PC-3 (cell line): Measurements from ENCODE around the gene RNF183. TPM values are rescaled to one million over a fixed set of nuclear protein-coding genes. Genes with fewer than 3 reads are reported as not detected.

Experiments
- ATAC-seq: fragments of 200-7000 bp; cut with Tn5 transposase; 2 replicates; pipeline ENCODE4 v1.9.1; 2020; ENCODE audit warnings: mild to moderate bottlenecking, moderate library complexity
- BruUV-seq: library from RNA; stranded (reverse); fragments of 400-500 nt; replicated peaks from 2 replicates; lab custom pipeline; 2021; lab: Mats Ljungman, UMichigan
- CTCF ChIA-PET: fragments of 300-600 bp; sonication (Branson Sonifier 250); formaldehyde crosslinking; loops from one replicate; lab custom pipeline; 2022; ENCODE audit warnings: antibody characterized with exemption; lab: Charles Lee
- POLR2A ChIA-PET: fragments of 300-600 bp; sonication (Branson Sonifier 250); formaldehyde crosslinking; loops from one replicate; lab custom pipeline; 2022; ENCODE audit warnings: antibody characterized with exemption; ENCODE audit not compliant: unreplicated experiment; lab: Charles Lee
- DNase-seq: peaks from one replicate; pipeline ENCODE4 v3.0.0-alpha.2; 2015
- H2AFZ ChIP-seq: fragments of 300-600 bp; sonication (generic); 2 replicates; pipeline ENCODE4 v1.6.0; 2016; ENCODE audit warnings: antibody characterized with exemption, low read length
- H3F3A ChIP-seq: fragments of 300-600 bp; sonication (generic); one replicate; pipeline ENCODE4 v1.6.0; 2017; ENCODE audit warnings: antibody characterized with exemption, low read length, control low read depth, mild to moderate bottlenecking; ENCODE audit not compliant: unreplicated experiment
- H3K27ac ChIP-seq: fragments of 300-600 bp; sonication (generic); 2 replicates; pipeline ENCODE4 v1.5.1; 2016; ENCODE audit warnings: mild to moderate bottlenecking, low read length
- H3K27me3 ChIP-seq: fragments of 300-600 bp; sonication (generic); 2 replicates; pipeline ENCODE4 v1.6.1; 2016; ENCODE audit warnings: low read length, mixed read lengths
- H3K36me3 ChIP-seq: fragments of 300-600 bp; sonication (generic); 2 replicates; pipeline ENCODE4 v1.6.1; 2016; ENCODE audit warnings: low read depth, mixed run types, low read length, mixed read lengths
- H3K4me1 ChIP-seq: fragments of 300-600 bp; sonication (generic); 2 replicates; pipeline ENCODE4 v1.5.1; 2016; ENCODE audit warnings: low read length; ENCODE audit not compliant: insufficient read depth
- H3K4me2 ChIP-seq: fragments of 300-600 bp; sonication (generic); 2 replicates; pipeline ENCODE4 v1.6.0; 2016; ENCODE audit warnings: low read length
- H3K4me3 ChIP-seq: fragments of 300-600 bp; sonication (generic); 2 replicates; pipeline ENCODE4 v1.5.1; 2016; ENCODE audit warnings: mild to moderate bottlenecking, low read length, mixed read lengths
- H3K79me2 ChIP-seq: fragments of 300-600 bp; sonication (generic); 2 replicates; pipeline ENCODE4 v1.6.1; 2017; ENCODE audit warnings: low read length, mixed read lengths
- H3K9ac ChIP-seq: fragments of 300-600 bp; sonication (generic); 2 replicates; pipeline ENCODE4 v1.6.0; 2016; ENCODE audit warnings: mild to moderate bottlenecking, low read length
- H3K9me2 ChIP-seq: fragments of 300-600 bp; sonication (generic); replicated peaks from 2 replicates; pipeline ENCODE4 v1.6.1; 2016; ENCODE audit warnings: mixed run types, low read length, mixed read lengths
- H3K9me3 ChIP-seq: fragments of 300-600 bp; sonication (generic); 2 replicates; pipeline ENCODE4 v1.6.1; 2016; ENCODE audit warnings: low read length, mixed read lengths
- H4K20me1 ChIP-seq: fragments of 300-600 bp; sonication (generic); 2 replicates; pipeline ENCODE4 v1.6.1; 2016; ENCODE audit warnings: low read length, mixed read lengths
- EZH2 ChIP-seq: fragments of 300-600 bp; sonication (generic); IDR thresholded peaks from one replicate; pipeline ENCODE4 v1.6.1; 2017; ENCODE audit warnings: antibody characterized with exemption, mild to moderate bottlenecking, low read length; ENCODE audit not compliant: unreplicated experiment
- EZH2phosphoT487 ChIP-seq: fragments of 300-600 bp; sonication (generic); IDR thresholded peaks from 2 replicates; pipeline ENCODE4 v1.6.1; 2018; ENCODE audit warnings: mild to moderate bottlenecking, antibody characterized with exemption, low read length, borderline replicate concordance
- intact Hi-C: fragments of 100-400 bp; cut with micrococcal nuclease; formaldehyde crosslinking; loops from 2 replicates; pipeline ENCODE4 v1.9.0; 2023
- total RNA-seq: library from RNA; depleted of rRNA; stranded (reverse); fragments of >200 nt; gene quantifications from 2 replicates; pipeline ENCODE4 v1.2.3, GENCODE V29; 2014
- TF ChIP-seq, protein P1 (sequence below): fragments of 300-600 bp; sonication (generic); conservative IDR thresholded peaks from 2 replicates; pipeline ENCODE4 v1.5.1; 2017; ENCODE audit warnings: antibody characterized with exemption, low read depth, mild to moderate bottlenecking, low read length

RNF183 gene
- total RNA-seq, 1 experiment from 2014 or later: not detected

DNA sequence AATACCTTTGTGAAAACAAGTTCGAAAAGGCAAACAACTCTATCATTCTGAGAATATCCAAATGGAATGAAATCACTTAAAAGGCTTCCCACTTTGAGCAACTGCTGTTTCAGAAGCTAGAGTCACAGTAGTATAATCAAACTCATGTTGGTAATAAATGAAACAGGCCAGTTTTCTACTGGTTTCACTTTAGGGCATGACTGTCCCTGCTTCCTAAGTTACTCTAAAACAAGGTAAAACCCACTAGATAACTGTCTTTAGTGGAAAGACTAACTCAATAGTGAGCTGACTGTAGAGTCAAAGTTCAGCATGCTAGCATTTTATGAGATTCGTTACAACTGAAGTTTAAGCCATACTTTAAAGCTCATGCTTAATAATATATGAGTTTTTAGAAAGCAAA is 33.8 kb downstream of the RNF183 start:
- no peaks in the 10 kb centered on the region for H3K9me3 ChIP-seq
- intact Hi-C loops: no loop called here
- H3K4me2 ChIP-seq: no peak overlapping the region
- no peak overlapping the region for H3K4me3 ChIP-seq
- H3K27me3 ChIP-seq: no peaks in the 10 kb centered on the region
- no peak overlapping the region for H2AFZ ChIP-seq
- DNase-seq (no peak), ATAC-seq (no peak)
- peaks cover 9% of the 10 kb centered on the region; the same call in 1 of the 2 replicates for H3K4me1 ChIP-seq
- peaks cover 13% of the 10 kb centered on the region for H3K36me3 ChIP-seq
- TF ChIP-seq EZH2phosphoT487: no peak
- TF ChIP-seq, protein P1, sequence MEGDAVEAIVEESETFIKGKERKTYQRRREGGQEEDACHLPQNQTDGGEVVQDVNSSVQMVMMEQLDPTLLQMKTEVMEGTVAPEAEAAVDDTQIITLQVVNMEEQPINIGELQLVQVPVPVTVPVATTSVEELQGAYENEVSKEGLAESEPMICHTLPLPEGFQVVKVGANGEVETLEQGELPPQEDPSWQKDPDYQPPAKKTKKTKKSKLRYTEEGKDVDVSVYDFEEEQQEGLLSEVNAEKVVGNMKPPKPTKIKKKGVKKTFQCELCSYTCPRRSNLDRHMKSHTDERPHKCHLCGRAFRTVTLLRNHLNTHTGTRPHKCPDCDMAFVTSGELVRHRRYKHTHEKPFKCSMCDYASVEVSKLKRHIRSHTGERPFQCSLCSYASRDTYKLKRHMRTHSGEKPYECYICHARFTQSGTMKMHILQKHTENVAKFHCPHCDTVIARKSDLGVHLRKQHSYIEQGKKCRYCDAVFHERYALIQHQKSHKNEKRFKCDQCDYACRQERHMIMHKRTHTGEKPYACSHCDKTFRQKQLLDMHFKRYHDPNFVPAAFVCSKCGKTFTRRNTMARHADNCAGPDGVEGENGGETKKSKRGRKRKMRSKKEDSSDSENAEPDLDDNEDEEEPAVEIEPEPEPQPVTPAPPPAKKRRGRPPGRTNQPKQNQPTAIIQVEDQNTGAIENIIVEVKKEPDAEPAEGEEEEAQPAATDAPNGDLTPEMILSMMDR: no peak
- TF ChIP-seq EZH2: no peak
- CTCF ChIA-PET: no interaction called here
- H3K9ac ChIP-seq: no peak overlapping the region
- no peaks in the 10 kb centered on the region for H3F3A ChIP-seq
- POLR2A ChIA-PET: no interaction called here
- no peaks in the 10 kb centered on the region for H3K9me2 ChIP-seq
- H3K79me2 ChIP-seq: peaks cover 12% of the 10 kb centered on the region
- no peak overlapping the region for H3K27ac ChIP-seq
- no TSS peak for BruUV-seq
- H4K20me1 ChIP-seq: no peaks in the 10 kb centered on the region

DNA sequence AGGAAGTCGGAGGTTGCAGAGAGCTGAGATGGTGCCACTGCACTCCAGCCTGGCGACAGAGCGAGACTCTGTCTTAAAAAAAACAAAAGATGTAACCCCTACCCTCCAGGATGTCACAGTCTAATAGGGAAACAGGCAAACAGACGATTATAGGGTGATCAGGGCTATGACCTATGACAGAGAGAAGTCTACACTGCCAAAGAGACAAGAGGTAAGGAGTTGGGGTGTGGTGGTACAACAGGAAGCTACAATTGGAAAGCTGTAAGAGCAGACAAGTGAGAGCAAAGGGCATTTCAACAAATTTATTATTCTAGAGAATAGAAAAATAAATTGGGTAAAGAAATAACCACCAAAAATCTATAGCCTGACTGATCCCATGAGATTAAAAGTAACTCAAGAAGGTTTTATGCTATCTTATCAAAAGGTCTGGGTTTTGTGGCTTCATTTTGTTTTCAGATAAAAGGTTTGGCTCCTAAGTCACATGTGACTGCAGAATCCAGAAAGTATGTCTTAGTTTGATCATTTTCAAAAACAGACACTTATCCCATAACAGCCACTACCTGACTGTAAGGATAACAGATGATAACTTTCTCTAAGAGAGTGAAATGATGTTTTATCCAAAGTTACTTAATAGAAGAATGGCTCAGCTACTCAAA is 35.1 kb downstream of the RNF183 start:
- ChIA-PET CTCF (no interaction called here), POLR2A (no interaction called here)
- DNase-seq (no peak), ATAC-seq (no peak)
- no TSS peak for BruUV-seq
- no peaks in the 10 kb centered on the region for H3K9me2 ChIP-seq
- intact Hi-C loops: no loop called here
- H3K4me1 ChIP-seq: no peaks in the 10 kb centered on the region
- no peak overlapping the region for H3K4me2 ChIP-seq
- H3K36me3 ChIP-seq: peaks cover 11% of the 10 kb centered on the region
- no peak overlapping the region for H2AFZ ChIP-seq
- no peak overlapping the region for H3K27ac ChIP-seq
- no peak overlapping the region for H3K4me3 ChIP-seq
- H3K79me2 ChIP-seq: no peaks in the 10 kb centered on the region
- no peaks in the 10 kb centered on the region for H3F3A ChIP-seq
- TF ChIP-seq, protein P1: no peak
- no peak for TF ChIP-seq EZH2
- TF ChIP-seq EZH2phosphoT487: no peak
- no peak overlapping the region for H3K9ac ChIP-seq
- no peaks in the 10 kb centered on the region for H3K27me3 ChIP-seq
- H4K20me1 ChIP-seq: no peaks in the 10 kb centered on the region
- no peaks in the 10 kb centered on the region for H3K9me3 ChIP-seq

DNA sequence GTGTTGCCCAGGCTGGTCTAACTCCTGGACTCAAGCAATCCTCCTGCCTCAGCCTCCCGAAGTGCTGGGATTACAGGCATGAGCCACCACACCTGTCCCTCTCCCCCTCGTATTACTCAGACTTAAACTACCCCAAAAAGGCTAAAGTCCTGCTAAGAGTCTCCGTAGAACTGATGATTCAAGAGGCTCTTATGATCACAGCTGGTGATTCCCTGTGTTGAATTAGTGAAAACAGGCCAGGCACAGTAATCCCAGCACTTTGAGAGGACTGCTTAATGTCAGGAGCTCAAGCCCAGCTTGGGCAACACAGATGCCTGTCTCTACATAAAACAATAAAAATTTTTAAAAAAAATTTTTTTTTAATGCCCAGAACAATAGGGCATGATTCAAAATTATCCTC is 37.0 kb downstream of the RNF183 start:
- Histone ChIP-seq H3K9me2 (no peaks in the 10 kb centered on the region), H3K27me3 (no peaks in the 10 kb centered on the region), H3K9me3 (no peaks in the 10 kb centered on the region), H3K9ac (no peak overlapping the region), H3K4me1 (no peaks in the 10 kb centered on the region), H3K4me2 (no peak overlapping the region), H3K36me3 (peaks cover 3% of the 10 kb centered on the region; the same call in 1 of the 2 replicates), H2AFZ (no peak overlapping the region), H3K4me3 (no peak overlapping the region), H3K79me2 (no peaks in the 10 kb centered on the region), H3F3A (no peaks in the 10 kb centered on the region), H4K20me1 (no peaks in the 10 kb centered on the region), H3K27ac (no peak overlapping the region)
- POLR2A ChIA-PET: no interaction called here
- intact Hi-C loops: no loop called here
- ATAC-seq (no peak), DNase-seq (no peak)
- BruUV-seq: no TSS peak
- CTCF ChIA-PET: no interaction called here
- TF ChIP-seq EZH2phosphoT487: no peak
- no peak for TF ChIP-seq EZH2
- TF ChIP-seq, protein P1: no peak
